ENCODE data around the gene TP53. TPM values are rescaled to one million over a fixed set of nuclear protein-coding genes. Genes with fewer than 3 reads are reported as not detected.

TP53 gene
- total RNA-seq, 1 donor from 2014 or later, result 11.7 TPM

DNA sequence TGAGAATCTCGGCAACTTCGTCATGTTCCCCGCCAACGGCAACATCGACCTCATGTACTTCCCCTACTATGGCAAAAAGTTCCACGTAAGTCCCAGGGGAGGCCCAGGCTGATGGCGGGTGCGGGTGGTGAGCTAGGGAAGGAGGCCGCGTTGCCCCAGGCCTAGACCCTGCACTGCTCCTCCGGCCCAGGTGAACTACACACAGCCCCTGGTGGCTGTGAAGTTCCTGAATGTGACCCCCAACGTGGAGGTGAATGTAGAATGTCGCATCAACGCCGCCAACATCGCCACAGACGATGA lies 31.8 kb downstream of the TP53 start:
- no peak for DNase-seq
- no peaks in the 10 kb centered on the region for H3K9me3 ChIP-seq (replicated peaks)
- no peak overlapping the region for H3K4me3 ChIP-seq
- H3K4me1 ChIP-seq, result peaks cover 28% of the 10 kb centered on the region
- TF ChIP-seq, protein P1, sequence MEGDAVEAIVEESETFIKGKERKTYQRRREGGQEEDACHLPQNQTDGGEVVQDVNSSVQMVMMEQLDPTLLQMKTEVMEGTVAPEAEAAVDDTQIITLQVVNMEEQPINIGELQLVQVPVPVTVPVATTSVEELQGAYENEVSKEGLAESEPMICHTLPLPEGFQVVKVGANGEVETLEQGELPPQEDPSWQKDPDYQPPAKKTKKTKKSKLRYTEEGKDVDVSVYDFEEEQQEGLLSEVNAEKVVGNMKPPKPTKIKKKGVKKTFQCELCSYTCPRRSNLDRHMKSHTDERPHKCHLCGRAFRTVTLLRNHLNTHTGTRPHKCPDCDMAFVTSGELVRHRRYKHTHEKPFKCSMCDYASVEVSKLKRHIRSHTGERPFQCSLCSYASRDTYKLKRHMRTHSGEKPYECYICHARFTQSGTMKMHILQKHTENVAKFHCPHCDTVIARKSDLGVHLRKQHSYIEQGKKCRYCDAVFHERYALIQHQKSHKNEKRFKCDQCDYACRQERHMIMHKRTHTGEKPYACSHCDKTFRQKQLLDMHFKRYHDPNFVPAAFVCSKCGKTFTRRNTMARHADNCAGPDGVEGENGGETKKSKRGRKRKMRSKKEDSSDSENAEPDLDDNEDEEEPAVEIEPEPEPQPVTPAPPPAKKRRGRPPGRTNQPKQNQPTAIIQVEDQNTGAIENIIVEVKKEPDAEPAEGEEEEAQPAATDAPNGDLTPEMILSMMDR (IDR thresholded peaks at IDR 0.05; ENCODE audit: borderline replicate concordance), result no peak
- H3K36me3 ChIP-seq, result no peaks in the 10 kb centered on the region
- H3K27ac ChIP-seq (replicated peaks), result peak overlapping the region; percentile 36
- H3K27me3 ChIP-seq (ENCODE audit: low read depth), result peaks cover 23% of the 10 kb centered on the region
- intact Hi-C loops (cut with micrococcal nuclease), result no loop called here

DNA sequence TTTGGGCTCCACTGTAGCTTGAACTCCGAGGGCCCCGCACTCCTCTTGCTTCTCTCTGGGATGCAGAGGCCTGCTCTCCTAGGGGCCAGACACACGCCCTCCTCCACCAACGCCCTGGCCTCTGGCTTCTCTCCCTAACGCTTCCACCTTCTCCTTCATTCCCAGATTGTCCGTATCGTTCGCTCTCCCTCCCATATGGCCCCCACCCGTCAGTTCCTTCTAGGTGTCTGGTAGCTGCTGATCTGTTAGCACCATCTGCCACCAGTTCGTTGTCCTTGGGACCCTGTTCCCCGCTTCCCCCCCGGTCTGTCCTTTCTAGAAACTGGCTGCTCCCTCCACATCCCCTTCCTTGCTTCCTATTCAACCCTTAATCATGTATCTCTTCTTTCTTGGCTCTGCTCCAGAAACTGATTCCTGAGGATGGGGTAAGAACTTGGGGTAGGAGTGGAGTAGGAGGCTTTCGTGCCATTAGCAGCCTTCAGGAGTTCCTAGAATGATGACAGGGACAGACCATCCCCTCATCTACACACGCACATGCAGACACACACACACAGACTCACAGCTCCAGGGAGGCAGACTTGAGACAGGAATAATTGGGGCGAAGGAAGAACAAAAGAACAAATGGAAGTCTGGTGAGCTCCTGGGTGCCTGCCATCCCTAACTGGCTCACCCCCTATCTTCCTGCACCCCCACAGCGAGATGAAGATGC lies 32.3 kb downstream of the TP53 start:
- Histone ChIP-seq H3K4me1 (peaks cover 33% of the 10 kb centered on the region), H3K36me3 (no peaks in the 10 kb centered on the region), H3K9me3 (replicated peaks) (no peaks in the 10 kb centered on the region), H3K27me3 (ENCODE audit: low read depth) (peaks cover 28% of the 10 kb centered on the region), H3K27ac (replicated peaks) (peak overlapping the region; percentile 36), H3K4me3 (no peak overlapping the region)
- TF ChIP-seq, protein P1 (IDR thresholded peaks at IDR 0.05; ENCODE audit: borderline replicate concordance), result no peak
- no peak for DNase-seq
- intact Hi-C loops (cut with micrococcal nuclease), result no loop called here

DNA sequence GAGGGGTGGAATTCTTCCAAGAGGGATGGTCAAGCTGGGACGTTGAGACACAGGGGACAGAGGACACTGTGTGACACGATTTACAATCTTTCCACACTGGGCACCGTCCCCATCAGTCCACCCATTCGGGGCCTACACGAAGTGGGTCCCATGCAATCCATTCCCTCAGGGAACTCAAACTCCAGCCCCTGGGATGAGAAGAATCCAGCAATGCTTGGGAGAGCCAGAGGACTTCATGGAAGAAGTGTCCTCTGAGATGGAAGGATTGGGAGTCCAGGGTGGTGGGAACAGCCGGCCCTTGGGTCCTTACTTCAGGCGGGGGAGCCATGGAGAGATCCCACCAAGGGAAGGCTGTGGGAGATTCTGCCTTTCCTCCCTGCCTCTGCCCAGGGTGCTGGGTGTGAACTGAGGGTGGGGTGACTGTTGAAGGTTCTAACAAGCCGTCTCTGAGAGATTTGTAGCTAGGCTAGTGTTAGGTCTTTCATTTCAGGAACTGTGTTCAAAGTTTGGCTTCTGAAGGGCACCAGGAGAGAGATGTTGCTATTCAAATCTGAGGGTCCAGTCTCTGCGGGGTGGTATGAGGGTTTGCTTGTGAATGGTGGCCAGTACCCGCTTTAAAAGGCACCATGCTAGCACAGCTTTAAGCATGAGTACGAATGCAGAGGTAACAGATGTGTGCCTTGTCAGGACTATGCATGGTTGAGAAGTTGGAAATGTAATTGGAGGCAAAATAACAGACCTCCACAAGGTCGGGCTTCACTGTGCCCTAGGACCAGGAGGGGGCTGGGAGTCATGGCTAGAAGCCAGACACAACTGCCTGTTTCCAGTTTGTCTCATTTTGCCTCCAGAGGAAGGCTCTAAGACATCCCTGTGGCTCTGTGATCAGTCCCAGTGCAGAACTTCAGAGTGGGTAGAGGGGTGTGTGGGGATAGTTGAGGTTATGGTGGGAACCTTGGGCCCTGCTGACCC lies 34.6 kb downstream of the TP53 start:
- Histone ChIP-seq H3K27ac (replicated peaks) (peak overlapping the region; percentile 73), H3K27me3 (ENCODE audit: low read depth) (peaks cover 48% of the 10 kb centered on the region), H3K36me3 (no peaks in the 10 kb centered on the region), H3K4me1 (peaks cover 34% of the 10 kb centered on the region), H3K4me3 (peak overlapping the region; percentile 68), H3K9me3 (replicated peaks) (no peaks in the 10 kb centered on the region)
- intact Hi-C loops (cut with micrococcal nuclease), result no loop called here
- no peak for DNase-seq
- TF ChIP-seq, protein P1 (IDR thresholded peaks at IDR 0.05; ENCODE audit: borderline replicate concordance), result no peak

DNA sequence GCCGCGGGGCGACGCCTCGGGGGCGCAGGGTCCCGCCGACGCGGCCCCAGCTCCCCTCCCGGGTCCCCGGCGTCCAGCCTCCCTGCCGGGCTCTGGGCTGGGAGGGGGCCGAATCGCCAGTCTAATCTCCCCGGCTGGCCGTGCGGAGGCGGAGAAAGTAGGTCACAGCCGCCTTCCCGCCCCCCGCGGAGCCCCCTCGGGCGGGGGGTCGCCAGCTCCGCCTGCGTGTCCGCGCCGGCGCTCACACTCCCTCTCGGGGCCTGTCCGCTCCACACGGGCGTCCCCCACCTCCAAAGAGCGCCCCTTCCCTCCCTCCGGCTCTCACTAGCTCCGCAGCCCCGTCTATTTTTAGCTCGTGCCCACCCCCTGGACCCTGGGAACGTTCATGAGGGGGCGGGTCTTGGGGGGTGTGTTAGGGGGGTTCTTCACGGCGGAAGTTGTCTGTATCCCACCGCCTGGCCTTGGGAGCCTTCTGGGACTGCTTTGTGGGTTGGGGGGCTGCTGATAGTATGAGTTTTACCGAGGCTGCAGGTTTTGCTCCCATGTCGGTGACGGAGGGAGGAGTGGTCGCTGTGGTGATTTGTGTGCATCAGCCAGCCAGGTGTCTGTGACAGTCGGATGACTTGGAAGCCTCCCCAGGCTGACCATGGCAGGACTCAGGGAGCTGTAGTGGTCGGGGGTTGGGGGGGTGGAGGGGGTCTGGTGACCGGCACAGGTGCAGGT lies 35.5 kb downstream of the TP53 start:
- no peak for DNase-seq
- peaks cover 52% of the 10 kb centered on the region for H3K27me3 ChIP-seq (ENCODE audit: low read depth)
- intact Hi-C loops (cut with micrococcal nuclease), result no loop called here
- no peaks in the 10 kb centered on the region for H3K36me3 ChIP-seq
- peak overlapping the region; percentile 68 for H3K4me3 ChIP-seq
- TF ChIP-seq, protein P1 (IDR thresholded peaks at IDR 0.05; ENCODE audit: borderline replicate concordance), result no peak
- H3K4me1 ChIP-seq, result peaks cover 25% of the 10 kb centered on the region
- no peaks in the 10 kb centered on the region for H3K9me3 ChIP-seq (replicated peaks)
- H3K27ac ChIP-seq (replicated peaks), result peak overlapping the region; percentile 73

DNA sequence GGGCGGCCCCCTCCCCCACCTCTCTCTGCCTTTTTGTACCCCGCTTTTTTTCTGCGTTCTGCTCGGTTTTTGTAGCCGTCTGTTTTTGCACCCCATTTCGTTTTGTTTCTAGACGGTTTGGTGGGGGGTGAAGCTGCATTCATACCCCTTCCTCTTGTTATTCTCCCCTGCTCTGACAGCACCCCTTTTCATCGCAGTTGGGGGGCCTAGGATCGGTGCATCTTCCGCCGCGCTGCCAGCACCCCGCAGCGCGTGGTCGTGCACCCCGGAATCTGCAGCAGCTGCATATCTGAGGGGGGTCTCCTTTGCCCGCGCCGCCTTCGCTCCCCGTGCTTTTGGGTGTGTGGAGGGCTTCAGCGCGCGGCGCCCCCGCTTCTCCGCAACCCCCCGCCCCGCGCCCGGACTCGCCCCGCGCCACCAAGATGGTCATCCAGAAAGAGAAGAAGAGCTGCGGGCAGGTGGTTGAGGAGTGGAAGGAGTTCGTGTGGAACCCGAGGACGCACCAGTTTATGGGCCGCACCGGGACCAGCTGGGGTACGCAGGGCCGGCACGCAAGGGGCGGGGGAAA lies 36.1 kb downstream of the TP53 start:
- intact Hi-C loops (cut with micrococcal nuclease), result no loop called here
- H3K27me3 ChIP-seq (ENCODE audit: low read depth), result peaks cover 52% of the 10 kb centered on the region
- TF ChIP-seq, protein P1 (IDR thresholded peaks at IDR 0.05; ENCODE audit: borderline replicate concordance), result no peak

More for the DNA sequence above, 36.1 kb downstream of the TP53 start:
- no peaks in the 10 kb centered on the region for H3K9me3 ChIP-seq (replicated peaks)
- no peak for DNase-seq
- H3K36me3 ChIP-seq, result no peaks in the 10 kb centered on the region
- peaks cover 20% of the 10 kb centered on the region for H3K4me1 ChIP-seq
- peak overlapping the region; percentile 68 for H3K4me3 ChIP-seq
- peak overlapping the region; percentile 73 for H3K27ac ChIP-seq (replicated peaks)

Data from left ventricle myocardium inferior (tissue), 1 donor.